B cell (primary cell): ENCODE measurements around the gene DDAH1. TPM values are rescaled to one million over a fixed set of nuclear protein-coding genes. Genes with fewer than 3 reads are reported as not detected.

Experiments used
- ATAC-seq: fragments of 200-7000 bp; cut with Tn5 transposase; one replicate; pipeline ENCODE4 v1.10.0; 2021; ENCODE audit warnings: low read depth, mild to moderate bottlenecking, moderate number of reproducible peaks, moderate library complexity
- CTCF ChIA-PET: fragments of 350-600 bp; sonication (Branson Sonifier 250); formaldehyde crosslinking; loops from one replicate; lab custom pipeline; 2021; ENCODE audit warnings: antibody characterized with exemption, inconsistent platforms; lab: Charles Lee
- POLR2A ChIA-PET: fragments of 350-600 bp; sonication (Branson Sonifier 250); formaldehyde crosslinking; loops from one replicate; lab custom pipeline; 2021; ENCODE audit warnings: antibody characterized with exemption; lab: Charles Lee
- DNase-seq: peaks from one replicate; pipeline ENCODE4 v3.0.0; 2013
- H2AFZ ChIP-seq: 2 replicates; pipeline ENCODE4 v1.6.1; 2012; ENCODE audit warnings: mild to moderate bottlenecking, low read depth, low read length; ENCODE audit not compliant: insufficient read depth, poor library complexity, severe bottlenecking
- H3K27ac ChIP-seq, 2 donors: 1 replicate in 1 of 2; 2 replicates in 1 of 2; pipeline ENCODE4 v1.5.1; 2012 to 2013; ENCODE audit warnings: low read length in 2 of 2, mild to moderate bottlenecking in 2 of 2, moderate library complexity in 1 of 2
- H3K27me3 ChIP-seq, 4 experiments: fragments of 200-600 bp in 1 of 4; sonication (generic) in 1 of 4; replicated peaks in 1 of 4; 1 replicate in 2 of 4; 2 replicates in 2 of 4; pipeline versions ENCODE4 v1.6.1 to v1.7.0; 2013 to 2016; ENCODE audit warnings: low read length in 3 of 4, mild to moderate bottlenecking in 2 of 4, mixed read lengths in 1 of 4, moderate library complexity in 1 of 4; ENCODE audit not compliant: insufficient read depth in 4 of 4, control insufficient read depth in 3 of 4; ENCODE audit errors: control extremely low read depth in 1 of 4
- H3K36me3 ChIP-seq, 2 experiments: replicated peaks in 1 of 2; 1 replicate in 1 of 2; 2 replicates in 1 of 2; pipeline versions ENCODE4 v1.6.1 to v1.7.1; 2013; ENCODE audit warnings: low read length in 1 of 2; ENCODE audit not compliant: insufficient read depth in 2 of 2, control insufficient read depth in 1 of 2; ENCODE audit errors: control extremely low read depth in 1 of 2, extremely low read depth in 1 of 2
- H3K4me1 ChIP-seq, 2 donors: fragments of 200-600 bp in 1 of 2; sonication (generic) in 1 of 2; 1 replicate in 1 of 2; 2 replicates in 1 of 2; pipeline versions ENCODE4 v1.5.1 to v1.6.1; 2013 to 2017; ENCODE audit warnings: low read length in 2 of 2; ENCODE audit not compliant: control insufficient read depth in 2 of 2, insufficient read depth in 2 of 2
- H3K4me2 ChIP-seq: replicated peaks from 2 replicates; pipeline ENCODE3; 2012; ENCODE audit warnings: mild to moderate bottlenecking, low read depth, low read length; ENCODE audit not compliant: poor library complexity, severe bottlenecking
- H3K4me3 ChIP-seq, 5 experiments: fragments of 200-600 bp in 1 of 5; sonication (generic) in 1 of 5; 1 replicate in 3 of 5; 2 replicates in 2 of 5; pipeline versions ENCODE4 v1.5.1 to v1.7.0; 2011 to 2016; ENCODE audit warnings: low read length in 4 of 5, mild to moderate bottlenecking in 4 of 5, low read depth in 2 of 5, control low read depth in 1 of 5, moderate library complexity in 1 of 5; ENCODE audit not compliant: insufficient read depth in 1 of 5; ENCODE audit errors: control extremely low read depth in 1 of 5, extremely low read depth in 1 of 5
- H3K79me2 ChIP-seq: fragments of 200-600 bp; sonication (generic); one replicate; pipeline ENCODE4 v1.6.0; 2016; ENCODE audit warnings: low read length; ENCODE audit not compliant: control insufficient read depth, insufficient read depth
- H3K9ac ChIP-seq: fragments of 200-600 bp; sonication (generic); 2 replicates; pipeline ENCODE4 v1.6.1; 2017; ENCODE audit warnings: mild to moderate bottlenecking, low read length, moderate library complexity
- H3K9me3 ChIP-seq, 3 donors: one replicate each; pipeline versions ENCODE4 v1.6.1 to v1.7.1; 2013; ENCODE audit warnings: low read length in 2 of 3; ENCODE audit not compliant: control insufficient read depth in 2 of 3, insufficient read depth in 1 of 3; ENCODE audit errors: control extremely low read depth in 1 of 3
- H4K20me1 ChIP-seq: 2 replicates; pipeline ENCODE4 v1.6.0; 2012; ENCODE audit warnings: mild to moderate bottlenecking, low read length; ENCODE audit not compliant: insufficient read depth, control insufficient read depth, poor library complexity, severe bottlenecking
- H3K27ac Mint-ChIP-seq: one replicate; pipeline ENCODE4 v1.8.0; 2021; ENCODE audit warnings: mixed read lengths
- H3K27me3 Mint-ChIP-seq: one replicate; pipeline ENCODE4 v1.8.0; 2021; ENCODE audit warnings: mixed read lengths
- H3K4me1 Mint-ChIP-seq: one replicate; pipeline ENCODE4 v1.8.0; 2021; ENCODE audit warnings: mixed read lengths
- H3K4me3 Mint-ChIP-seq: one replicate; pipeline ENCODE4 v1.8.0; 2021; ENCODE audit warnings: mixed read lengths
- H3K9me3 Mint-ChIP-seq: one replicate; pipeline ENCODE4 v1.8.0; 2022; ENCODE audit warnings: mixed read lengths; ENCODE audit not compliant: insufficient read depth
- EZH2 ChIP-seq: IDR thresholded peaks from 2 replicates; pipeline ENCODE4 v1.6.1; 2012; ENCODE audit warnings: borderline replicate concordance, low read depth, mild to moderate bottlenecking, moderate library complexity, low read length; ENCODE audit not compliant: insufficient read depth, poor library complexity, severe bottlenecking
- WGBS: methylation state at CpG from one replicate; pipeline ENCODE4 v1.1.5; 2013; ENCODE audit warnings: missing lambda C conversion rate; ENCODE audit not compliant: insufficient coverage; 5-methylcytosine and 5-hydroxymethylcytosine counted together
- intact Hi-C: fragments of 100-400 bp; cut with micrococcal nuclease; formaldehyde crosslinking; loops from one replicate; pipeline ENCODE4 v1.10.0; 2022
- polyA plus RNA-seq: library from polyadenylated mRNA; depleted of rRNA; stranded (reverse); fragments of >200 nt; gene quantifications from 2 replicates; pipeline ENCODE4 v1.2.3, GENCODE V29; 2012
- total RNA-seq, 2 donors: library from RNA; stranded (reverse); fragments of 120-200 nt in 1 of 2; gene quantifications; 1 replicate in 1 of 2; 2 replicates in 1 of 2; pipeline versions ENCODE4 v1.2.3 to v1.2.4, GENCODE V29; 2013 to 2022
- TF ChIP-seq, protein P1 (sequence below): fragments of 200-600 bp; IDR thresholded peaks from one replicate; pipeline ENCODE4 v1.8.0; 2022; ENCODE audit warnings: antibody characterized with exemption, mild to moderate bottlenecking

Gene DDAH1
- total and polyA plus RNA-seq, 2 donors (not counting 1 experiment from before 2014, with no cell fraction given) = 0.04 TPM; not detected in 1

DNA sequence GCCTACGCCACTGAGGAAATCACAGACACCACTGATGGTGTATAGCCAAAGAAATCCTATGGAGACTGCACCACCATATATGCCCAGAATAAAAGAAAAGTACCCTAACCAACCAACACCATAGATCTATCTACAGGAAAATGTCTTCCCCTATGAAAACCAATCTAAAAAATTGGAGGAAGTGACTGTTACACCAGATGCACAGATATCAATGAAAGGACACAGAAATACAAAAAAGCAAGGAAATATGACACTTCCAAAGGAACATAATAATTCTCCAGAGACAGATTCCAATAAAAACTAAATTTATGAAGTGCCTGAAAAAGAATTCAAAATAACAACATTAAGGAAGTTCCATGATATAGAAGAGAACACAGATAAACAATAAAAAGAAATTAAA is 131.8 kb downstream of the DDAH1 start:
- Histone ChIP-seq H3K4me3 (no peak overlapping the region), H3K4me1 (peaks cover 40 to 44% of the 10 kb centered on the region in 2 donors), H3K27ac (no peak overlapping the region), H3K9ac (no peak overlapping the region), H3K79me2 (no peaks in the 10 kb centered on the region), H3K4me2 (no peak overlapping the region), H4K20me1 (no peaks in the 10 kb centered on the region), H2AFZ (no peak overlapping the region), H3K27me3 (peaks cover 0 to 8% (median 0%) of the 10 kb centered on the region in 4 experiments), H3K9me3 (peaks cover 0 to 18% (median 14%) of the 10 kb centered on the region in 3 donors), H3K36me3 (no peaks in the 10 kb centered on the region)
- Mint-ChIP-seq H3K9me3 (peaks cover 8% of the 10 kb centered on the region), H3K27me3 (peaks cover 5% of the 10 kb centered on the region), H3K27ac (no peak overlapping the region), H3K4me1 (peaks cover 50% of the 10 kb centered on the region), H3K4me3 (no peak overlapping the region)
- CTCF ChIA-PET = no interaction called here
- no peak for DNase-seq
- intact Hi-C loops = no loop called here
- ATAC-seq = no peak
- no CpG with 5 or more reads among the region's 1 CpG for WGBS
- TF ChIP-seq EZH2 = no peak
- TF ChIP-seq, protein P1, sequence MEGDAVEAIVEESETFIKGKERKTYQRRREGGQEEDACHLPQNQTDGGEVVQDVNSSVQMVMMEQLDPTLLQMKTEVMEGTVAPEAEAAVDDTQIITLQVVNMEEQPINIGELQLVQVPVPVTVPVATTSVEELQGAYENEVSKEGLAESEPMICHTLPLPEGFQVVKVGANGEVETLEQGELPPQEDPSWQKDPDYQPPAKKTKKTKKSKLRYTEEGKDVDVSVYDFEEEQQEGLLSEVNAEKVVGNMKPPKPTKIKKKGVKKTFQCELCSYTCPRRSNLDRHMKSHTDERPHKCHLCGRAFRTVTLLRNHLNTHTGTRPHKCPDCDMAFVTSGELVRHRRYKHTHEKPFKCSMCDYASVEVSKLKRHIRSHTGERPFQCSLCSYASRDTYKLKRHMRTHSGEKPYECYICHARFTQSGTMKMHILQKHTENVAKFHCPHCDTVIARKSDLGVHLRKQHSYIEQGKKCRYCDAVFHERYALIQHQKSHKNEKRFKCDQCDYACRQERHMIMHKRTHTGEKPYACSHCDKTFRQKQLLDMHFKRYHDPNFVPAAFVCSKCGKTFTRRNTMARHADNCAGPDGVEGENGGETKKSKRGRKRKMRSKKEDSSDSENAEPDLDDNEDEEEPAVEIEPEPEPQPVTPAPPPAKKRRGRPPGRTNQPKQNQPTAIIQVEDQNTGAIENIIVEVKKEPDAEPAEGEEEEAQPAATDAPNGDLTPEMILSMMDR = no peak
- POLR2A ChIA-PET = no interaction called here

DNA sequence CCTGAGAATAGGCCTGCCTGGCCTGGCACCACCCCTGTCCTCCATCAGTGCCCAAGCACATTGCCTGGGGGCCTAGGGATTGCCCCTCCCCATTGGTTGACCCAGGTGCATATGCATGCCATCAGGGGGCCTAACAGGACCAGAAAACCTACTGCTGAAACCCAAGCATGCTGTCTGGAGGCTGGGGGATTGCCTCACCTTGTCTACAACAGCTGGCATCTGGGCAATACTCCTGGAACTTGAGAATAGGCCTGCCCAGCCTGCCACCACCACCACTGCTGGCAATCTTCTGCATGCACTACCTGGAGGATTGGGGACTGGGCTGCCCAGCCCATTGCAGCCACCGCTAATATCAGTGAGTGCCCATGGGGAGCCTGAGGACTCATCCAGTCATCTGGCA is 132.4 kb downstream of the DDAH1 start:
- peaks cover 40 to 44% of the 10 kb centered on the region in 2 donors for H3K4me1 ChIP-seq
- ATAC-seq = no peak
- DNase-seq = no peak
- POLR2A ChIA-PET = no interaction called here
- Mint-ChIP-seq H3K4me1 (peaks cover 48% of the 10 kb centered on the region), H3K27ac (no peak overlapping the region), H3K4me3 (no peak overlapping the region), H3K27me3 (peaks cover under 1% of the 10 kb centered on the region), H3K9me3 (peaks cover 5% of the 10 kb centered on the region)
- peak overlapping the region; percentile 18 for H3K4me2 ChIP-seq
- no peaks in the 10 kb centered on the region for H3K36me3 ChIP-seq
- H3K9me3 ChIP-seq = peaks cover 0 to 18% (median 14%) of the 10 kb centered on the region in 3 donors
- TF ChIP-seq, protein P1 = no peak
- no peak for TF ChIP-seq EZH2
- H3K9ac ChIP-seq = no peak overlapping the region
- no peak overlapping the region for H2AFZ ChIP-seq
- no peaks in the 10 kb centered on the region for H3K79me2 ChIP-seq
- H4K20me1 ChIP-seq = no peaks in the 10 kb centered on the region
- intact Hi-C loops = no loop called here
- 100% methylated on average over 1 of the region's 1 CpG for WGBS
- H3K27me3 ChIP-seq = peaks cover 0 to 8% (median 0%) of the 10 kb centered on the region in 4 experiments
- H3K27ac ChIP-seq = no peak overlapping the region
- no peak overlapping the region for H3K4me3 ChIP-seq
- CTCF ChIA-PET = no interaction called here
